ENCODE data around the gene SLC39A11.

SLC39A11 gene

GRCh38 chr17:72605543-72605942, 486.9 kb downstream of the SLC39A11 start:
- no peak for DNase-seq

- DNase-seq, result no peak
Observed at GRCh38 chr17:72604518-72604917, 488.0 kb downstream of the SLC39A11 start.

- no peak for DNase-seq
Observed at GRCh38 chr17:72603420-72604242, 488.9 kb downstream of the SLC39A11 start.

GRCh38 chr17:72602517-72603419, 489.7 kb downstream of the SLC39A11 start:
- DNase-seq, result no peak

- DNase-seq, result no peak
Observed at GRCh38 chr17:72600934-72601333, 491.6 kb downstream of the SLC39A11 start.

- no peak for DNase-seq
Observed at GRCh38 chr17:72599891-72600290, 492.6 kb downstream of the SLC39A11 start.

- DNase-seq, result no peak
Observed at GRCh38 chr17:72598695-72599094, 493.8 kb downstream of the SLC39A11 start.

GRCh38 chr17:72597354-72598087, 495.0 kb downstream of the SLC39A11 start:
- no peak for DNase-seq
